A549 (cell line): Measurements from ENCODE around the gene VASH2. TPM values are rescaled to one million over a fixed set of nuclear protein-coding genes. Genes with fewer than 3 reads are reported as not detected.

Experiments
- ATAC-seq, 2 experiments: fragments of 200-7000 bp in 1 of 2; fragments of >200 bp in 1 of 2; cut with Nextera tagmentation in 1 of 2; cut with Tn5 transposase in 1 of 2; 3 replicates each; pipeline versions ENCODE4 v1.8.0 to v1.9.1; 2018 to 2020; ENCODE audit warnings: mild to moderate bottlenecking in 1 of 2, moderate library complexity in 1 of 2
- CTCF ChIA-PET: fragments of 300-600 bp; sonication (Branson Sonifier 250); formaldehyde crosslinking; extraction: SDS; loops from one replicate; lab custom pipeline; 2021; ENCODE audit warnings: antibody characterized with exemption, inconsistent platforms; lab: Yijun Ruan, JAX
- POLR2A ChIA-PET: fragments of 350-600 bp; formaldehyde crosslinking; extraction: SDS; loops from one replicate; lab custom pipeline; 2021; ENCODE audit warnings: antibody characterized with exemption, inconsistent platforms; lab: Yijun Ruan, JAX
- DNase-seq, 2 experiments: peaks; one replicate each; pipeline versions ENCODE4 v3.0.0 to v3.0.0-alpha.2; 2011 to 2016; ENCODE audit warnings: low read depth in 1 of 2, low spot score in 1 of 2
- FAIRE-seq: peaks from 2 replicates; lab custom pipeline; 2011; peaks lifted over from hg19 to GRCh38; lab: Jason Lieb, UNC
- H3K27ac ChIP-seq, 2 experiments: fragments of >200 bp; sonication (Bioruptor Twin); formaldehyde crosslinking; 3 replicates each; pipeline ENCODE4 v1.5.1; 2016 to 2017
- H3K4me1 ChIP-seq: fragments of >200 bp; sonication (Bioruptor Twin); formaldehyde crosslinking; 3 replicates; pipeline ENCODE4 v1.6.1; 2016
- H3K4me2 ChIP-seq: fragments of >200 bp; sonication (Bioruptor Twin); formaldehyde crosslinking; 3 replicates; pipeline ENCODE4 v1.6.1; 2016
- H3K4me3 ChIP-seq: fragments of >200 bp; sonication (Bioruptor Twin); formaldehyde crosslinking; 3 replicates; pipeline ENCODE4 v1.5.1; 2016
- H3K9me3 ChIP-seq: fragments of >200 bp; sonication (Bioruptor Twin); formaldehyde crosslinking; 3 replicates; pipeline ENCODE4 v1.6.1; 2016
- EP300 ChIP-seq, 2 experiments: fragments of >200 bp; sonication (Bioruptor Twin); formaldehyde crosslinking; IDR thresholded peaks; 2 replicates in 1 of 2; 3 replicates in 1 of 2; pipeline ENCODE4 v1.6.1; 2016 to 2017
- ESRRA ChIP-seq: fragments of 150-350 bp; IDR thresholded peaks from 2 replicates; pipeline ENCODE4 v1.6.1; 2014; ENCODE audit warnings: mild to moderate bottlenecking, low read length, borderline replicate concordance
- FOSL2 ChIP-seq, 2 experiments: fragments of 450-650 bp in 1 of 2; fragments of >200 bp in 1 of 2; sonication (Bioruptor Twin) in 1 of 2; formaldehyde crosslinking; IDR thresholded peaks; 2 replicates each; pipeline versions ENCODE4 v1.5.0 to v1.6.1; 2016 to 2020; ENCODE audit warnings: mild to moderate bottlenecking in 1 of 2, moderate library complexity in 1 of 2
- HEYL ChIP-seq: fragments of 250-450 bp; sonication (Bioruptor Pico); IDR thresholded peaks from 2 replicates; pipeline ENCODE4 v1.8.0; 2021; ENCODE audit warnings: mild to moderate bottlenecking, moderate library complexity
- HOXA7 ChIP-seq: fragments of 250-450 bp; sonication (Bioruptor Pico); IDR thresholded peaks from 2 replicates; pipeline ENCODE4 v1.5.0; 2020; ENCODE audit warnings: mild to moderate bottlenecking, moderate library complexity
- HOXB13 ChIP-seq: fragments of 250-450 bp; sonication (Bioruptor Pico); IDR thresholded peaks from 2 replicates; pipeline ENCODE4 v1.5.0; 2020; ENCODE audit warnings: low read depth, mild to moderate bottlenecking, moderate library complexity
- KDM5A ChIP-seq: fragments of 200-600 bp; sonication (generic); IDR thresholded peaks from 2 replicates; pipeline ENCODE4 v1.6.1; 2016; ENCODE audit warnings: antibody characterized with exemption, mild to moderate bottlenecking
- MAFK ChIP-seq: fragments of 450-650 bp; IDR thresholded peaks from 2 replicates; pipeline ENCODE4 v1.6.1; 2014; ENCODE audit not compliant: partially characterized antibody
- NFE2L2 ChIP-seq: fragments of 150-350 bp; conservative IDR thresholded peaks from 2 replicates; pipeline ENCODE4 v1.6.1; 2014; ENCODE audit warnings: low read length
- NPAS2 ChIP-seq: fragments of 250-450 bp; sonication (Bioruptor Pico); IDR thresholded peaks from 2 replicates; pipeline ENCODE4 v1.8.0; 2022; ENCODE audit warnings: mild to moderate bottlenecking, moderate library complexity, borderline replicate concordance
- PHF8 ChIP-seq: fragments of 200-600 bp; sonication (generic); IDR thresholded peaks from 2 replicates; pipeline ENCODE4 v1.6.1; 2016; ENCODE audit warnings: low read depth, mild to moderate bottlenecking, antibody characterized with exemption, moderate library complexity, borderline replicate concordance
- POLR2AphosphoS2 ChIP-seq: conservative IDR thresholded peaks from 2 replicates; pipeline ENCODE4 v1.6.1; 2012; ENCODE audit warnings: low read length, improper control_type of control experiment, inconsistent platforms
- RARB ChIP-seq: fragments of 250-450 bp; sonication (Bioruptor Pico); IDR thresholded peaks from 2 replicates; pipeline ENCODE4 v1.8.0; 2021; ENCODE audit warnings: mild to moderate bottlenecking, moderate library complexity
- SMC3 ChIP-seq: fragments of >200 bp; sonication (Bioruptor Twin); formaldehyde crosslinking; IDR thresholded peaks from 3 replicates; pipeline ENCODE4 v1.6.1; 2018; ENCODE audit warnings: inconsistent platforms
- SREBF2 ChIP-seq: fragments of 450-650 bp; IDR thresholded peaks from 2 replicates; pipeline ENCODE4 v1.6.1; 2014; ENCODE audit warnings: mild to moderate bottlenecking, moderate library complexity
- ZNF302 ChIP-seq: fragments of 250-450 bp; sonication (Bioruptor Pico); IDR thresholded peaks from 2 replicates; pipeline ENCODE4 v1.9.0; 2021; ENCODE audit warnings: inconsistent platforms, mild to moderate bottlenecking, moderate library complexity
- WGBS: methylation state at CpG from one replicate; pipeline ENCODE4 v1.1.6; 2017; ENCODE audit errors: missing lambda C conversion rate; 5-methylcytosine and 5-hydroxymethylcytosine counted together
- polyA plus RNA-seq, 4 experiments: library from polyadenylated mRNA; depleted of rRNA in 3 of 4; stranded (reverse); fragments of >200 nt; fragmentation: RNase III in 1 of 4; extraction: RNeasy Plus Mini Kit Qiagen cat#74134 plus additional on column Dnase treatment in 1 of 4; gene quantifications; 2 replicates in 3 of 4; 3 replicates in 1 of 4; pipeline ENCODE4 v1.2.3, GENCODE V29; 2011 to 2017
- TF ChIP-seq, protein P1 (sequence below): fragments of 200-600 bp; sonication (generic); IDR thresholded peaks from 2 replicates; pipeline ENCODE4 v1.6.1; 2016; ENCODE audit warnings: antibody characterized with exemption, mild to moderate bottlenecking, moderate library complexity
- TF ChIP-seq, protein P2 (sequence below): fragments of 450-650 bp; IDR thresholded peaks from 2 replicates; pipeline ENCODE4 v1.6.1; 2014; ENCODE audit warnings: antibody characterized with exemption
- TF ChIP-seq, protein P3 (sequence below): IDR thresholded peaks from 2 replicates; pipeline ENCODE4 v1.6.1; 2012; ENCODE audit warnings: low read depth, borderline replicate concordance
- TF ChIP-seq, protein P4 (sequence below): fragments of >200 bp; sonication (Bioruptor Twin); formaldehyde crosslinking; IDR thresholded peaks from 3 replicates; pipeline ENCODE4 v1.6.1; 2016
- TF ChIP-seq, protein P5 (sequence below): fragments of 150-350 bp; IDR thresholded peaks from 2 replicates; pipeline ENCODE4 v1.6.1; 2014; ENCODE audit warnings: low read depth, mild to moderate bottlenecking, low read length
- TF ChIP-seq, protein P6 (sequence below): fragments of 250-450 bp; sonication (Bioruptor Pico); IDR thresholded peaks from 2 replicates; pipeline ENCODE4 v1.5.0; 2021; ENCODE audit warnings: mild to moderate bottlenecking, moderate library complexity, borderline replicate concordance

Gene VASH2
- polyA plus RNA-seq, 2 of the 4 experiments (the other 2 are of a cell fraction), result 3.4 to 4.7 TPM

DNA sequence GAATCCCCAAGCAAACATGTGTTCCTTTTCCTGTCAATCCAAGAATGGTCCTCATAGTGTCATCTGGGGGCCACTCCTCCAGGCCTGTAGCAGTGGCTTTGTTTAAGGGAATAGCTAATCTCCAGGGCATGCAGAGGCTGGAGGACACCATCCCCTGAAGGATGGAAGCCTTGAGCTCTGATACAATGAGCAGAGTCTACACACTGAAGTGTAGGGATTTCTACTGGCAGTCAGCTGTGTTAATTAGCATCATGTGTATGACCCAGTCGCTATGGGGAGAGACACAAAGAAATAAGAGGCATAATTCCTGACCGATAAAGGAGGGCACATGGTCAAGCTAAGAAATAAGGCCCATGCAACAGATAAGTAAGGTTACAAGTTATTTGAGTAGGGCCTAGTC lies 36.2 kb downstream of the VASH2 start:
- FAIRE-seq (peak; percentile 7), ATAC-seq (no peak), DNase-seq (no peak)
- ChIA-PET POLR2A (no interaction called here), CTCF (interaction anchor here (0.9 to 4.1 kb wide), 5 partner anchors 8 to 321 kb away, joined by 3 to 32 read pairs (median 3); no protein-coding TSS in a partner anchor)
- no peak overlapping the region for H3K4me2 ChIP-seq
- H3K27ac ChIP-seq, result peak overlapping the region in 1 of 2 experiments; percentile 24; a peak in 2 of 6 replicates
- 88% methylated on average over 2 of the region's 2 CpGs for WGBS
- TF ChIP-seq, protein P1, sequence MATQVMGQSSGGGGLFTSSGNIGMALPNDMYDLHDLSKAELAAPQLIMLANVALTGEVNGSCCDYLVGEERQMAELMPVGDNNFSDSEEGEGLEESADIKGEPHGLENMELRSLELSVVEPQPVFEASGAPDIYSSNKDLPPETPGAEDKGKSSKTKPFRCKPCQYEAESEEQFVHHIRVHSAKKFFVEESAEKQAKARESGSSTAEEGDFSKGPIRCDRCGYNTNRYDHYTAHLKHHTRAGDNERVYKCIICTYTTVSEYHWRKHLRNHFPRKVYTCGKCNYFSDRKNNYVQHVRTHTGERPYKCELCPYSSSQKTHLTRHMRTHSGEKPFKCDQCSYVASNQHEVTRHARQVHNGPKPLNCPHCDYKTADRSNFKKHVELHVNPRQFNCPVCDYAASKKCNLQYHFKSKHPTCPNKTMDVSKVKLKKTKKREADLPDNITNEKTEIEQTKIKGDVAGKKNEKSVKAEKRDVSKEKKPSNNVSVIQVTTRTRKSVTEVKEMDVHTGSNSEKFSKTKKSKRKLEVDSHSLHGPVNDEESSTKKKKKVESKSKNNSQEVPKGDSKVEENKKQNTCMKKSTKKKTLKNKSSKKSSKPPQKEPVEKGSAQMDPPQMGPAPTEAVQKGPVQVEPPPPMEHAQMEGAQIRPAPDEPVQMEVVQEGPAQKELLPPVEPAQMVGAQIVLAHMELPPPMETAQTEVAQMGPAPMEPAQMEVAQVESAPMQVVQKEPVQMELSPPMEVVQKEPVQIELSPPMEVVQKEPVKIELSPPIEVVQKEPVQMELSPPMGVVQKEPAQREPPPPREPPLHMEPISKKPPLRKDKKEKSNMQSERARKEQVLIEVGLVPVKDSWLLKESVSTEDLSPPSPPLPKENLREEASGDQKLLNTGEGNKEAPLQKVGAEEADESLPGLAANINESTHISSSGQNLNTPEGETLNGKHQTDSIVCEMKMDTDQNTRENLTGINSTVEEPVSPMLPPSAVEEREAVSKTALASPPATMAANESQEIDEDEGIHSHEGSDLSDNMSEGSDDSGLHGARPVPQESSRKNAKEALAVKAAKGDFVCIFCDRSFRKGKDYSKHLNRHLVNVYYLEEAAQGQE, result no peak
- no peak for TF ChIP-seq NPAS2 (CRISPR knock-in tag)
- TF ChIP-seq HEYL (CRISPR knock-in tag), result no peak
- no peak for TF ChIP-seq POLR2AphosphoS2
- TF ChIP-seq SMC3, result no peak
- TF ChIP-seq ESRRA, result no peak
- no peak for TF ChIP-seq ZNF302 (CRISPR knock-in tag)
- TF ChIP-seq HOXA7, result no peak
- TF ChIP-seq, protein P2, sequence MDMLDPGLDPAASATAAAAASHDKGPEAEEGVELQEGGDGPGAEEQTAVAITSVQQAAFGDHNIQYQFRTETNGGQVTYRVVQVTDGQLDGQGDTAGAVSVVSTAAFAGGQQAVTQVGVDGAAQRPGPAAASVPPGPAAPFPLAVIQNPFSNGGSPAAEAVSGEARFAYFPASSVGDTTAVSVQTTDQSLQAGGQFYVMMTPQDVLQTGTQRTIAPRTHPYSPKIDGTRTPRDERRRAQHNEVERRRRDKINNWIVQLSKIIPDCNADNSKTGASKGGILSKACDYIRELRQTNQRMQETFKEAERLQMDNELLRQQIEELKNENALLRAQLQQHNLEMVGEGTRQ, result no peak
- no peak for TF ChIP-seq KDM5A
- TF ChIP-seq, protein P3, sequence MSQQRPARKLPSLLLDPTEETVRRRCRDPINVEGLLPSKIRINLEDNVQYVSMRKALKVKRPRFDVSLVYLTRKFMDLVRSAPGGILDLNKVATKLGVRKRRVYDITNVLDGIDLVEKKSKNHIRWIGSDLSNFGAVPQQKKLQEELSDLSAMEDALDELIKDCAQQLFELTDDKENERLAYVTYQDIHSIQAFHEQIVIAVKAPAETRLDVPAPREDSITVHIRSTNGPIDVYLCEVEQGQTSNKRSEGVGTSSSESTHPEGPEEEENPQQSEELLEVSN, result no peak
- no peak for TF ChIP-seq SREBF2
- TF ChIP-seq EP300 (IDR thresholded peaks at IDR 0.05), result no peak
- TF ChIP-seq NFE2L2, result no peak
- TF ChIP-seq HOXB13, result no peak
- no peak for TF ChIP-seq RARB (CRISPR knock-in tag)
- TF ChIP-seq, protein P4, sequence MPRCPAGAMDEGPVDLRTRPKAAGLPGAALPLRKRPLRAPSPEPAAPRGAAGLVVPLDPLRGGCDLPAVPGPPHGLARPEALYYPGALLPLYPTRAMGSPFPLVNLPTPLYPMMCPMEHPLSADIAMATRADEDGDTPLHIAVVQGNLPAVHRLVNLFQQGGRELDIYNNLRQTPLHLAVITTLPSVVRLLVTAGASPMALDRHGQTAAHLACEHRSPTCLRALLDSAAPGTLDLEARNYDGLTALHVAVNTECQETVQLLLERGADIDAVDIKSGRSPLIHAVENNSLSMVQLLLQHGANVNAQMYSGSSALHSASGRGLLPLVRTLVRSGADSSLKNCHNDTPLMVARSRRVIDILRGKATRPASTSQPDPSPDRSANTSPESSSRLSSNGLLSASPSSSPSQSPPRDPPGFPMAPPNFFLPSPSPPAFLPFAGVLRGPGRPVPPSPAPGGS, result no peak
- no peak for TF ChIP-seq PHF8
- no peaks in the 10 kb centered on the region for H3K9me3 ChIP-seq
- peaks cover 40% of the 10 kb centered on the region for H3K4me1 ChIP-seq
- H3K4me3 ChIP-seq, result no peak overlapping the region

DNA sequence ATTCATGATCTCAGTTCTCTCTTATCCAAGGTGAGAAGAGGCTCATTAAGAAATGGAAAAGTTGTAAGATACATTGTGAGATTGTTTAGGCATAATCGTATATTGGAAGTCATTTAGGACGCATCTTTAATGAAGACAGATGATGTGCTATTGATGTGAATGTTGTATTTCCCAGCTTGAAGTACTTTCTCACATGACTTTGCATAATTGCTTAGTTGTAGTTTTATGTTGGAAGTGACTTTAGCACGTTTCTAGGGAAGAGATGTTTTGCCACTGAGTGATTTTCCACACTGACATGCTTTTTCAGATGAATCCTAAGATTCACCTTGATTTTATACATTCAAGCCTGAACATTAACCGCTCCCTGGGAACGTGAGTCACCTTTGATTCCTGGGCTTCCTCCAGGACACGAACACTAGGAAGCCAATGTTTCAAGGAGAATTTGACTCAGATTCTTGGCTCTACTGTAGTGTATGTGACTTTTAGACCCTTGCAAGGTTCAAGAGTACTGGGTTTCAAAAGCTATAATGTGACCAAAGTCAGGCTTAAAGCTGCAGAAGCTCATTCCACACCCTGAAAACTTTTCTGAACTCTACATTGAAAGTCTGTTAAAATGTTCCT lies 37.5 kb downstream of the VASH2 start:
- Histone ChIP-seq H3K4me2 (peak overlapping the region; percentile 31), H3K4me3 (no peak overlapping the region), H3K9me3 (no peaks in the 10 kb centered on the region), H3K4me1 (peaks cover 31% of the 10 kb centered on the region), H3K27ac (peak overlapping the region; percentile 33 to 40; a peak in 5 of 6 replicates)
- ChIA-PET POLR2A (no interaction called here), CTCF (interaction anchor here (1.3 to 3.4 kb wide), 2 partner anchors 34 to 323 kb away, joined by 4 to 15 read pairs; no protein-coding TSS in a partner anchor)
- 40% methylated on average over 6 of the region's 6 CpGs for WGBS
- peak in 1 of 2 experiments; percentile 70; a peak in 3 of 6 replicates for ATAC-seq
- no peak for FAIRE-seq
- TF ChIP-seq, protein P5, sequence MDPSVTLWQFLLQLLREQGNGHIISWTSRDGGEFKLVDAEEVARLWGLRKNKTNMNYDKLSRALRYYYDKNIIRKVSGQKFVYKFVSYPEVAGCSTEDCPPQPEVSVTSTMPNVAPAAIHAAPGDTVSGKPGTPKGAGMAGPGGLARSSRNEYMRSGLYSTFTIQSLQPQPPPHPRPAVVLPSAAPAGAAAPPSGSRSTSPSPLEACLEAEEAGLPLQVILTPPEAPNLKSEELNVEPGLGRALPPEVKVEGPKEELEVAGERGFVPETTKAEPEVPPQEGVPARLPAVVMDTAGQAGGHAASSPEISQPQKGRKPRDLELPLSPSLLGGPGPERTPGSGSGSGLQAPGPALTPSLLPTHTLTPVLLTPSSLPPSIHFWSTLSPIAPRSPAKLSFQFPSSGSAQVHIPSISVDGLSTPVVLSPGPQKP, result no peak
- TF ChIP-seq, protein P6, sequence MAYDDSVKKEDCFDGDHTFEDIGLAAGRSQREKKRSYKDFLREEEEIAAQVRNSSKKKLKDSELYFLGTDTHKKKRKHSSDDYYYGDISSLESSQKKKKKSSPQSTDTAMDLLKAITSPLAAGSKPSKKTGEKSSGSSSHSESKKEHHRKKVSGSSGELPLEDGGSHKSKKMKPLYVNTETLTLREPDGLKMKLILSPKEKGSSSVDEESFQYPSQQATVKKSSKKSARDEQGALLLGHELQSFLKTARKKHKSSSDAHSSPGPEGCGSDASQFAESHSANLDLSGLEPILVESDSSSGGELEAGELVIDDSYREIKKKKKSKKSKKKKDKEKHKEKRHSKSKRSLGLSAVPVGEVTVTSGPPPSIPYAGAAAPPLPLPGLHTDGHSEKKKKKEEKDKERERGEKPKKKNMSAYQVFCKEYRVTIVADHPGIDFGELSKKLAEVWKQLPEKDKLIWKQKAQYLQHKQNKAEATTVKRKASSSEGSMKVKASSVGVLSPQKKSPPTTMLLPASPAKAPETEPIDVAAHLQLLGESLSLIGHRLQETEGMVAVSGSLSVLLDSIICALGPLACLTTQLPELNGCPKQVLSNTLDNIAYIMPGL (CRISPR knock-in tag), result no peak
- peak; percentile 51 for TF ChIP-seq MAFK
- TF ChIP-seq, protein P2, result no peak
- TF ChIP-seq FOSL2 (IDR thresholded peaks at IDR 0.05), result no peak
- no peak for TF ChIP-seq FOSL2 (CRISPR knock-in tag; IDR thresholded peaks at IDR 0.05)
- DNase-seq, result peak in 1 of 2 experiments; percentile 37
